H9 (cell line): ENCODE results near the gene PARD3. TPM values are rescaled to one million over a fixed set of nuclear protein-coding genes. Genes with fewer than 3 reads are reported as not detected.

Experiments
- DNase-seq: peaks from one replicate; pipeline ENCODE4 v3.0.0-alpha.2; 2017
- H2AFZ ChIP-seq: one replicate; pipeline ENCODE4 v1.6.1; 2013; ENCODE audit warnings: mild to moderate bottlenecking, low read length, control low read depth, moderate library complexity
- H2AK5ac ChIP-seq: 2 replicates; pipeline ENCODE4 v1.6.1; 2013; ENCODE audit warnings: low read length, control low read depth, mixed read lengths; ENCODE audit not compliant: insufficient read length
- H2BK120ac ChIP-seq: one replicate; pipeline ENCODE4 v1.6.1; 2013; ENCODE audit warnings: low read depth, mild to moderate bottlenecking, low read length, control low read depth, inconsistent platforms; ENCODE audit not compliant: poor library complexity, severe bottlenecking
- H2BK12ac ChIP-seq: 2 replicates; pipeline ENCODE4 v1.6.1; 2013; ENCODE audit warnings: low read length, control low read depth, mixed read lengths, low read depth; ENCODE audit not compliant: insufficient read length
- H2BK15ac ChIP-seq: 2 replicates; pipeline ENCODE4 v1.6.1; 2013; ENCODE audit warnings: low read depth, low read length, control low read depth
- H2BK20ac ChIP-seq: one replicate; pipeline ENCODE4 v1.6.1; 2013; ENCODE audit warnings: low read depth, mild to moderate bottlenecking, low read length, control low read depth, inconsistent platforms; ENCODE audit not compliant: poor library complexity, severe bottlenecking
- H2BK5ac ChIP-seq: 2 replicates; pipeline ENCODE4 v1.6.1; 2013; ENCODE audit warnings: low read length, control low read depth, mixed read lengths; ENCODE audit not compliant: insufficient read length
- H3K14ac ChIP-seq: 2 replicates; pipeline ENCODE4 v1.6.1; 2013; ENCODE audit warnings: low read length, control low read depth; ENCODE audit not compliant: insufficient read depth
- H3K18ac ChIP-seq: 2 replicates; pipeline ENCODE4 v1.6.1; 2013; ENCODE audit warnings: low read depth, mild to moderate bottlenecking, mixed read lengths, low read length, control low read depth; ENCODE audit not compliant: insufficient read length
- H3K23ac ChIP-seq: 2 replicates; pipeline ENCODE4 v1.6.1; 2013; ENCODE audit warnings: low read length, control low read depth, mixed read lengths, low read depth; ENCODE audit not compliant: insufficient read length
- H3K23me2 ChIP-seq: 2 replicates; pipeline ENCODE4 v1.6.1; 2013; ENCODE audit warnings: low read depth, mild to moderate bottlenecking, mixed read lengths, low read length, control low read depth; ENCODE audit not compliant: insufficient read length, poor library complexity, severe bottlenecking
- H3K27ac ChIP-seq: 2 replicates; pipeline ENCODE4 v1.5.1; 2013; ENCODE audit warnings: low read length, control low read depth, mixed read lengths, low read depth; ENCODE audit not compliant: insufficient read length
- H3K27me3 ChIP-seq: 2 replicates; pipeline ENCODE4 v1.6.1; 2013; ENCODE audit warnings: low read length, control low read depth, inconsistent platforms; ENCODE audit not compliant: insufficient read depth
- H3K4ac ChIP-seq: 2 replicates; pipeline ENCODE4 v1.6.1; 2013; ENCODE audit warnings: low read depth, mild to moderate bottlenecking, control low read depth, inconsistent platforms, low read length, moderate library complexity
- H3K4me1 ChIP-seq: 2 replicates; pipeline ENCODE4 v1.6.1; 2013; ENCODE audit warnings: low read length, control low read depth, inconsistent platforms; ENCODE audit not compliant: insufficient read depth
- H3K4me2 ChIP-seq: 2 replicates; pipeline ENCODE4 v1.6.1; 2013; ENCODE audit warnings: low read length, control low read depth, mixed read lengths; ENCODE audit not compliant: insufficient read length, insufficient read depth
- H3K56ac ChIP-seq: 2 replicates; pipeline ENCODE4 v1.6.1; 2013; ENCODE audit warnings: low read depth, mild to moderate bottlenecking, mixed read lengths, low read length, control low read depth; ENCODE audit not compliant: insufficient read length
- H3K79me1 ChIP-seq: 2 replicates; pipeline ENCODE4 v1.6.1; 2013; ENCODE audit warnings: low read depth, mild to moderate bottlenecking, moderate library complexity, low read length, control low read depth, inconsistent platforms; ENCODE audit not compliant: insufficient read depth, poor library complexity, severe bottlenecking
- H3K79me2 ChIP-seq: 2 replicates; pipeline ENCODE4 v1.6.1; 2013; ENCODE audit warnings: low read length, control low read depth, inconsistent platforms; ENCODE audit not compliant: insufficient read depth
- H3K9ac ChIP-seq: 2 replicates; pipeline ENCODE4 v1.6.1; 2013; ENCODE audit warnings: low read length, control low read depth, mixed read lengths; ENCODE audit not compliant: insufficient read length; ENCODE audit errors: extremely low read depth
- H3K9me3 ChIP-seq: one replicate; pipeline ENCODE4 v1.6.1; 2013; ENCODE audit warnings: low read depth, low read length, inconsistent platforms; ENCODE audit not compliant: control insufficient read depth
- H3T11ph ChIP-seq: one replicate; pipeline ENCODE4 v1.6.1; 2013; ENCODE audit warnings: mild to moderate bottlenecking, low read length, control low read depth, inconsistent platforms
- H4K20me1 ChIP-seq: one replicate; pipeline ENCODE4 v1.6.1; 2013; ENCODE audit not compliant: control insufficient read depth, insufficient read length, insufficient read depth
- H4K5ac ChIP-seq: 2 replicates; pipeline ENCODE4 v1.6.1; 2013; ENCODE audit warnings: low read depth, mild to moderate bottlenecking, mixed read lengths, low read length, control low read depth; ENCODE audit not compliant: insufficient read length
- H4K8ac ChIP-seq: replicated peaks from 2 replicates; pipeline ENCODE4 v1.6.1; 2013; ENCODE audit warnings: low read length, control low read depth, mixed read lengths, low read depth; ENCODE audit not compliant: insufficient read length
- H4K91ac ChIP-seq: 2 replicates; pipeline ENCODE4 v1.6.1; 2013; ENCODE audit warnings: low read depth, mild to moderate bottlenecking, moderate library complexity, mixed read lengths, low read length, control low read depth; ENCODE audit not compliant: insufficient read length
- H3K27ac Mint-ChIP-seq, 3 experiments: 2 replicates in 2 of 3; 3 replicates in 1 of 3; pipeline ENCODE4 v1.8.0; 2020 to 2021; ENCODE audit warnings: mixed read lengths in 3 of 3, mild to moderate bottlenecking in 1 of 3, moderate library complexity in 1 of 3
- H3K27me3 Mint-ChIP-seq: 2 replicates; pipeline ENCODE4 v1.8.0; 2021; ENCODE audit warnings: low read depth, mild to moderate bottlenecking, moderate library complexity, mixed read lengths
- H3K36me3 Mint-ChIP-seq, 3 experiments: 2 replicates in 2 of 3; 3 replicates in 1 of 3; pipeline ENCODE4 v1.8.0; 2020 to 2021; ENCODE audit warnings: low read depth in 3 of 3, mixed read lengths in 3 of 3; ENCODE audit not compliant: insufficient read depth in 1 of 3
- H3K4me1 Mint-ChIP-seq, 2 experiments: 2 replicates each; pipeline ENCODE4 v1.8.0; 2020; ENCODE audit warnings: mixed read lengths in 2 of 2
- H3K4me3 Mint-ChIP-seq, 2 experiments: 2 replicates in 1 of 2; 3 replicates in 1 of 2; pipeline ENCODE4 v1.8.0; 2020 to 2021; ENCODE audit warnings: mild to moderate bottlenecking in 2 of 2, mixed read lengths in 2 of 2, moderate library complexity in 1 of 2
- H3K9me3 Mint-ChIP-seq, 2 experiments: 2 replicates in 1 of 2; 3 replicates in 1 of 2; pipeline ENCODE4 v1.8.0; 2020; ENCODE audit warnings: mild to moderate bottlenecking in 2 of 2, mixed read lengths in 2 of 2, moderate library complexity in 1 of 2
- CTCF ChIP-seq: fragments of 200-600 bp; sonication (generic); conservative IDR thresholded peaks from 3 replicates; pipeline ENCODE4 v1.8.0; 2021; ENCODE audit warnings: antibody characterized with exemption, mild to moderate bottlenecking
- WGBS: extraction: QIAGEN DNeasy Blood & Tissue Kit; methylation state at CpG from one replicate; pipeline ENCODE4 v1.1.7; 2013; ENCODE audit warnings: missing lambda C conversion rate, low lambda C conversion rate, mixed read lengths; ENCODE audit not compliant: insufficient read length; ENCODE audit errors: extremely low coverage; 5-methylcytosine and 5-hydroxymethylcytosine counted together
- total RNA-seq: library from RNA; stranded (reverse); gene quantifications from 2 replicates; pipeline ENCODE4 v1.2.1, GENCODE V29; 2021

PARD3 gene
- total RNA-seq, 1 experiment from 2014 or later: 44.7 TPM

GRCh38 chr10:34213805-34214197 is 601.3 kb downstream of the PARD3 start:
- H2AFZ ChIP-seq: no peak overlapping the region
- no CpG with 5 or more reads among the region's 5 CpGs for WGBS
- no peak for DNase-seq
- H3K4me2 ChIP-seq: no peak overlapping the region
- H3K18ac ChIP-seq: no peak overlapping the region
- no peak overlapping the region for H3K27ac Mint-ChIP-seq
- H4K20me1 ChIP-seq: no peaks in the 10 kb centered on the region
- H3K36me3 Mint-ChIP-seq: peaks cover 0 to 2% (median 0%) of the 10 kb centered on the region in 3 experiments; a peak in 2 of 7 replicates
- H3K79me2 ChIP-seq: no peaks in the 10 kb centered on the region
- H2BK5ac ChIP-seq: no peak overlapping the region
- no peak overlapping the region for H4K5ac ChIP-seq
- no peak overlapping the region for H3K14ac ChIP-seq
- no peak overlapping the region for H2AK5ac ChIP-seq
- no peaks in the 10 kb centered on the region for H3K4me1 ChIP-seq
- H3K9me3 ChIP-seq: no peaks in the 10 kb centered on the region
- H3K9me3 Mint-ChIP-seq: no peaks in the 10 kb centered on the region
- H3K27me3 Mint-ChIP-seq: no peaks in the 10 kb centered on the region
- H2BK15ac ChIP-seq: no peak overlapping the region
- no peak overlapping the region for H3K9ac ChIP-seq
- no peak overlapping the region for H2BK12ac ChIP-seq
- H3K23me2 ChIP-seq: no peaks in the 10 kb centered on the region
- H2BK120ac ChIP-seq: no peak overlapping the region
- H3K4ac ChIP-seq: no peak overlapping the region
- H3K27me3 ChIP-seq: no peaks in the 10 kb centered on the region
- 0 out of 4 replicates have a peak, but pooled peaks cover 0 to 3% of the 10 kb centered on the region in 2 experiments for H3K4me1 Mint-ChIP-seq
- no peak overlapping the region for H4K91ac ChIP-seq
- TF ChIP-seq CTCF: no peak
- H3T11ph ChIP-seq: no peak overlapping the region
- no peak overlapping the region for H4K8ac ChIP-seq
- H3K4me3 Mint-ChIP-seq: no peak overlapping the region
- no peak overlapping the region for H3K27ac ChIP-seq
- no peaks in the 10 kb centered on the region for H3K79me1 ChIP-seq
- H2BK20ac ChIP-seq: no peak overlapping the region
- no peak overlapping the region for H3K23ac ChIP-seq
- no peak overlapping the region for H3K56ac ChIP-seq
